Keratinocyte (primary cell): ENCODE measurements around the gene SYNE2. TPM values are rescaled to one million over a fixed set of nuclear protein-coding genes. Genes with fewer than 3 reads are reported as not detected.
"Not testable (repeated sequence)": the region's sequence is repeated elsewhere in the genome, so short reads cannot be mapped to it uniquely, and the experiment has no call there.

Experiments
- DNase-seq: peaks from one replicate; pipeline ENCODE4 v3.0.0-alpha.2; 2011; ENCODE audit warnings: low read depth, missing footprints, low spot score
- FAIRE-seq: peaks from 2 replicates; lab custom pipeline; 2011; peaks lifted over from hg19 to GRCh38; lab: Jason Lieb, UNC
- H2AFZ ChIP-seq: 2 replicates; pipeline ENCODE4 v1.6.0; 2012; ENCODE audit warnings: low read length, control low read depth, inconsistent platforms; ENCODE audit not compliant: control insufficient read depth
- H3K27ac ChIP-seq: 2 replicates; pipeline ENCODE4 v1.5.1; 2011; ENCODE audit warnings: low read length; ENCODE audit not compliant: control insufficient read depth, insufficient read depth
- H3K27me3 ChIP-seq: 3 replicates; pipeline ENCODE4 v1.6.0; 2011; ENCODE audit warnings: low read length; ENCODE audit not compliant: control insufficient read depth, insufficient read depth; ENCODE audit errors: extremely low read depth
- H3K36me3 ChIP-seq, 2 experiments: 2 replicates in 1 of 2; 3 replicates in 1 of 2; pipeline ENCODE4 v1.5.1; 2011; ENCODE audit warnings: low read length in 2 of 2, mild to moderate bottlenecking in 1 of 2; ENCODE audit not compliant: control insufficient read depth in 2 of 2, insufficient read depth in 2 of 2; ENCODE audit errors: extremely low read depth in 1 of 2
- H3K4me1 ChIP-seq: 3 replicates; pipeline ENCODE4 v1.5.1; 2011; ENCODE audit warnings: low read length; ENCODE audit not compliant: control insufficient read depth, insufficient read depth; ENCODE audit errors: extremely low read depth
- H3K4me2 ChIP-seq: 3 replicates; pipeline ENCODE4 v1.6.0; 2011; ENCODE audit warnings: low read depth, low read length; ENCODE audit not compliant: control insufficient read depth, insufficient read depth; ENCODE audit errors: extremely low read depth
- H3K4me3 ChIP-seq, 3 experiments: fragments of 200-600 bp in 1 of 3; sonication (generic) in 1 of 3; 2 replicates in 2 of 3; 3 replicates in 1 of 3; pipeline ENCODE4 v1.5.1; 2011 to 2016; ENCODE audit warnings: low read length in 3 of 3, mild to moderate bottlenecking in 3 of 3, control low read depth in 2 of 3, inconsistent platforms in 1 of 3, low read depth in 1 of 3, mixed read lengths in 1 of 3, mixed run types in 1 of 3, moderate library complexity in 1 of 3; ENCODE audit not compliant: control insufficient read depth in 2 of 3, insufficient read depth in 2 of 3; ENCODE audit errors: extremely low read depth in 1 of 3
- H3K79me2 ChIP-seq: 2 replicates; pipeline ENCODE4 v1.6.0; 2012; ENCODE audit warnings: low read length; ENCODE audit not compliant: control insufficient read depth, insufficient read depth
- H3K9ac ChIP-seq: 3 replicates; pipeline ENCODE4 v1.6.0; 2011; ENCODE audit warnings: low read length; ENCODE audit not compliant: control insufficient read depth, insufficient read depth; ENCODE audit errors: extremely low read depth
- H3K9me1 ChIP-seq: 3 replicates; pipeline ENCODE4 v1.6.0; 2011; ENCODE audit warnings: low read length; ENCODE audit not compliant: control insufficient read depth, insufficient read depth; ENCODE audit errors: extremely low read depth
- H3K9me3 ChIP-seq: 2 replicates; pipeline ENCODE4 v1.5.1; 2012; ENCODE audit warnings: low read depth, low read length; ENCODE audit not compliant: control insufficient read depth
- H4K20me1 ChIP-seq: 3 replicates; pipeline ENCODE4 v1.6.0; 2011; ENCODE audit warnings: low read length; ENCODE audit not compliant: control insufficient read depth, insufficient read depth; ENCODE audit errors: extremely low read depth
- EZH2 ChIP-seq: IDR thresholded peaks from one replicate; pipeline ENCODE4 v1.6.1; 2012; ENCODE audit warnings: inconsistent platforms, mild to moderate bottlenecking, low read length, moderate library complexity
- dilution Hi-C: fragments of 300-500 bp; cut with MboI; formaldehyde crosslinking; loops from one replicate; pipeline ENCODE4 v1.7.0; 2020; ENCODE audit warnings: low sequenced_read_pairs; ENCODE audit not compliant: extremely low pct_ligation_motif_present
- polyA plus RNA-seq, 5 experiments: library from polyadenylated mRNA; depleted of rRNA in 3 of 5; stranded (reverse) in 3 of 5; stranded (forward) in 1 of 5; unstranded in 1 of 5; fragments of >200 nt; gene quantifications; 1 replicate in 1 of 5; 2 replicates in 3 of 5; 3 replicates in 1 of 5; pipeline versions ENCODE4 v1.2.1 to v1.2.3, GENCODE V29; 2011 to 2012; ENCODE audit warnings: missing spikeins in 2 of 5, low read depth in 1 of 5, low replicate concordance in 1 of 5
- TF ChIP-seq, protein P1 (sequence below), 3 experiments: IDR thresholded peaks in 1 of 3; conservative IDR thresholded peaks in 1 of 3; optimal IDR thresholded peaks in 1 of 3; 2 replicates in 2 of 3; 3 replicates in 1 of 3; pipeline versions ENCODE3 to v1.5.1; 2011; ENCODE audit warnings: low read length in 3 of 3, mild to moderate bottlenecking in 3 of 3, moderate library complexity in 2 of 3, control low read depth in 1 of 3, inconsistent platforms in 1 of 3; ENCODE audit not compliant: insufficient read depth in 2 of 3; ENCODE audit errors: extremely low read depth in 1 of 3

The SYNE2 gene
- polyA plus RNA-seq, 1 donor (not counting 4 experiments of a cell fraction or from before 2014, with no cell fraction given) = 9.9 TPM

DNA sequence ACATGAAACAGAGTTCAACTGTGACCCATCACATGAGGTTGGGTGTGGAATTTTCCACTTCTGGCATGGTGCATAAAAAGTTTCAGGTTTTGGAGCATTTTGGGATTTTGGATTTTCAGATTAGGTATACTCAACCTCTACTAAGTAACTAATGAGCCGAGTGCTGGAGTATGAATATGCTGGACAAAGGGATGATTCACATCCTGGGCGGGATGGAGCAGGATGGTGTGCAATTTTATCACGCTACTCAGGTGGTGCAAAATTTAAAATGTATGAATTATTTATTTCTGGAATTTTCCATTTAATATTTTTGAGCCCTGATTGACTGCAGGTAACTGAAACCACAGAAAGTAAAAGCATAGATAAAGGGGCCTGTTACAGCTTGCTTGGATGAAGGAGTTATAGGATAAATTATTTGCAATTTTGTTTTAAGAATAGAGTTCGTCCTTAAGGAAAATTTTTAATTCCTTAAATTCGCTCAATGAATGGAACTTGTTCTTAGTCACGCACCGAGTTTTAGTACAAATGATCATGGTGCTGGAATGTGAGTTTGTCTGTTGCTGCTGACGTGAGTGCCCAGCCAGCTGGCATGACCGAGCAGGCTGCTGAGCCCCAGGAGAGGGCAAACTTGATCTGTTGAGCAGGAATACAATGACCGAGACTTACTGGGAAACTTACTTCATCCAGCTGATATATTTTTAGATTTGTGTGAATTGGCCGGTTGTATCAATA is 265.0 kb downstream of the SYNE2 start:
- Histone ChIP-seq H3K27me3 (no peaks in the 10 kb centered on the region), H4K20me1 (no peaks in the 10 kb centered on the region), H3K79me2 (no peaks in the 10 kb centered on the region), H2AFZ (peak overlapping the region; percentile 74), H3K36me3 (peaks cover 6% of the 10 kb centered on the region in 2 experiments), H3K9ac (peak overlapping the region; percentile 74), H3K4me1 (peaks cover 32% of the 10 kb centered on the region), H3K4me2 (peak overlapping the region; percentile 89), H3K9me1 (no peaks in the 10 kb centered on the region), H3K27ac (peak overlapping the region; percentile 98), H3K9me3 (no peaks in the 10 kb centered on the region), H3K4me3 (peak overlapping the region in 2 of 3 experiments; percentile 42 to 60)
- DNase-seq (peak; percentile 81), FAIRE-seq (peak; percentile 93)
- no peak for TF ChIP-seq EZH2
- TF ChIP-seq, protein P1, sequence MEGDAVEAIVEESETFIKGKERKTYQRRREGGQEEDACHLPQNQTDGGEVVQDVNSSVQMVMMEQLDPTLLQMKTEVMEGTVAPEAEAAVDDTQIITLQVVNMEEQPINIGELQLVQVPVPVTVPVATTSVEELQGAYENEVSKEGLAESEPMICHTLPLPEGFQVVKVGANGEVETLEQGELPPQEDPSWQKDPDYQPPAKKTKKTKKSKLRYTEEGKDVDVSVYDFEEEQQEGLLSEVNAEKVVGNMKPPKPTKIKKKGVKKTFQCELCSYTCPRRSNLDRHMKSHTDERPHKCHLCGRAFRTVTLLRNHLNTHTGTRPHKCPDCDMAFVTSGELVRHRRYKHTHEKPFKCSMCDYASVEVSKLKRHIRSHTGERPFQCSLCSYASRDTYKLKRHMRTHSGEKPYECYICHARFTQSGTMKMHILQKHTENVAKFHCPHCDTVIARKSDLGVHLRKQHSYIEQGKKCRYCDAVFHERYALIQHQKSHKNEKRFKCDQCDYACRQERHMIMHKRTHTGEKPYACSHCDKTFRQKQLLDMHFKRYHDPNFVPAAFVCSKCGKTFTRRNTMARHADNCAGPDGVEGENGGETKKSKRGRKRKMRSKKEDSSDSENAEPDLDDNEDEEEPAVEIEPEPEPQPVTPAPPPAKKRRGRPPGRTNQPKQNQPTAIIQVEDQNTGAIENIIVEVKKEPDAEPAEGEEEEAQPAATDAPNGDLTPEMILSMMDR (optimal IDR thresholded peaks at IDR 0.05 in 1 of 3, IDR thresholded peaks at IDR 0.05 in 1 of 3, conservative IDR thresholded peaks at IDR 0.05 in 1 of 3; ENCODE audit: extremely low read depth in 1 of 3, insufficient read depth in 2 of 3, low read length in 3 of 3) = peak in 2 of 3 experiments; percentile 40 to 62
- dilution Hi-C loops = no loop called here

DNA sequence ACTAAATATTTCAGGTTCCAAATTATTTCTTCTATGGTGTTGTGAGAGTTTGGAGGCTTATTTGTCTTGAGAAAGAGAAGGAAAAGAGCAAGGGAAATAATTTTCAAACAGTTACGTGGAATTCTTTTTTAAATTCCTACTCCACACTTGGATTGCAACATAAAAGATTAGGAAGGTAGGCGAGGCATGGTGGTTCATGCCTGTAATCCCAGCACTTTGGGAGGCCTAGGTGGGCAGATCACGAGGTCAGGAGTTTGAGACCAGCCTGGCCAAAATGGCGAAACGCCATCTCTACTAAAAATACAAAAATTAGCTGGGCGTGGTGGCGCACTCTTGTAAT is 265.6 kb downstream of the SYNE2 start:
- DNase-seq, H4K20me1 ChIP-seq, H3K9me3 ChIP-seq, H3K9me1 ChIP-seq, FAIRE-seq, dilution Hi-C loops, H3K36me3 ChIP-seq, H3K27me3 ChIP-seq, H3K79me2 ChIP-seq: not testable (repeated sequence)
- peak overlapping the region; percentile 98 for H3K27ac ChIP-seq
- peak overlapping the region; percentile 47 for H2AFZ ChIP-seq
- H3K9ac ChIP-seq = peak overlapping the region; percentile 74
- peaks cover 32% of the 10 kb centered on the region for H3K4me1 ChIP-seq
- H3K4me3 ChIP-seq = peak overlapping the region in 1 of 3 experiments; percentile 48
- peak overlapping the region; percentile 89 for H3K4me2 ChIP-seq
